OCI-LY1 (cell line): ENCODE results near the gene SOX13.

Experiments used
- H2AFZ ChIP-seq: fragments of 200-600 bp; sonication (generic), shearing (Covaris generic); 2 replicates; pipeline ENCODE4 v1.6.0; 2014; ENCODE audit warnings: antibody characterized with exemption, mild to moderate bottlenecking, low read length
- H3F3A ChIP-seq: fragments of 200-600 bp; sonication (generic), shearing (Covaris generic); 2 replicates; pipeline ENCODE4 v1.6.0; 2014; ENCODE audit warnings: mild to moderate bottlenecking, antibody characterized with exemption, low read length, moderate library complexity; ENCODE audit not compliant: insufficient read depth
- H3K27ac ChIP-seq: fragments of 200-600 bp; sonication (generic); 2 replicates; pipeline ENCODE4 v1.5.1; 2014; ENCODE audit warnings: low read length, mixed run types, mild to moderate bottlenecking, low read depth; ENCODE audit not compliant: poor library complexity, severe bottlenecking
- H3K27me3 ChIP-seq: fragments of 200-600 bp; sonication (generic); 2 replicates; pipeline ENCODE4 v1.6.0; 2014; ENCODE audit warnings: antibody characterized with exemption, mild to moderate bottlenecking, low read length, moderate library complexity; ENCODE audit not compliant: insufficient read depth
- H3K36me3 ChIP-seq: fragments of 200-600 bp; sonication (generic); 2 replicates; pipeline ENCODE4 v1.6.1; 2014; ENCODE audit warnings: mild to moderate bottlenecking, antibody characterized with exemption, low read length, moderate library complexity, mixed read lengths; ENCODE audit not compliant: insufficient read depth
- H3K4me1 ChIP-seq: fragments of 200-600 bp; sonication (generic); 2 replicates; pipeline ENCODE4 v1.5.1; 2014; ENCODE audit warnings: mild to moderate bottlenecking, low read length, moderate library complexity; ENCODE audit not compliant: insufficient read depth, severe bottlenecking
- H3K4me2 ChIP-seq: fragments of 200-600 bp; sonication (generic), shearing (Covaris generic); 2 replicates; pipeline ENCODE4 v1.6.1; 2014; ENCODE audit warnings: low read length
- H3K4me3 ChIP-seq: fragments of 200-600 bp; sonication (generic); 2 replicates; pipeline ENCODE4 v1.5.1; 2014; ENCODE audit warnings: low read length, low read depth, mild to moderate bottlenecking, mixed read lengths; ENCODE audit not compliant: poor library complexity, severe bottlenecking
- H3K79me2 ChIP-seq: fragments of 200-600 bp; shearing (Covaris generic); 2 replicates; pipeline ENCODE4 v1.6.1; 2016; ENCODE audit warnings: mixed run types, low read length, mixed read lengths; ENCODE audit not compliant: insufficient read depth
- H3K9ac ChIP-seq: fragments of 200-600 bp; sonication (generic), shearing (Covaris generic); 2 replicates; pipeline ENCODE4 v1.6.1; 2014; ENCODE audit warnings: mild to moderate bottlenecking, low read length, mixed read lengths
- H3K9me2 ChIP-seq: fragments of 200-600 bp; sonication (generic), shearing (Covaris generic); 2 replicates; pipeline ENCODE4 v1.6.1; 2014; ENCODE audit warnings: low read depth, mild to moderate bottlenecking, low read length, mixed read lengths
- H3K9me3 ChIP-seq: fragments of 200-600 bp; shearing (Covaris generic); 2 replicates; pipeline ENCODE4 v1.6.1; 2014; ENCODE audit warnings: low read length, mixed read lengths
- H4K20me1 ChIP-seq: fragments of 200-600 bp; sonication (generic), shearing (Covaris generic); 2 replicates; pipeline ENCODE4 v1.6.0; 2016; ENCODE audit warnings: mild to moderate bottlenecking, low read length; ENCODE audit not compliant: insufficient read depth
- CTCF ChIP-seq: fragments of 200-600 bp; sonication (generic), shearing (Covaris generic); IDR thresholded peaks from 2 replicates; pipeline ENCODE4 v1.5.1; 2017; ENCODE audit warnings: mild to moderate bottlenecking, antibody characterized with exemption, low read length, moderate library complexity, mixed read lengths
- EZH2 ChIP-seq: fragments of 200-600 bp; sonication (generic), shearing (Covaris generic); IDR thresholded peaks from 2 replicates; pipeline ENCODE4 v1.8.0; 2017; ENCODE audit warnings: borderline replicate concordance, mixed run types, mild to moderate bottlenecking, antibody characterized with exemption, low read length, moderate library complexity, mixed read lengths

The SOX13 gene

GRCh38 chr1:204112876-204113730 lies 40.2 kb downstream of the SOX13 start:
- no peak overlapping the region for H3K4me3 ChIP-seq
- no peaks in the 10 kb centered on the region for H3K9me3 ChIP-seq
- no peak overlapping the region for H3K27ac ChIP-seq
- H3K27me3 ChIP-seq, result no peaks in the 10 kb centered on the region
- H3K36me3 ChIP-seq, result no peaks in the 10 kb centered on the region
- peak; percentile 13; the same call in 1 of the 2 replicates for TF ChIP-seq CTCF
- no peak for TF ChIP-seq EZH2
- no peaks in the 10 kb centered on the region for H3K9me2 ChIP-seq
- H3K9ac ChIP-seq, result no peak overlapping the region
- H3K79me2 ChIP-seq, result no peaks in the 10 kb centered on the region
- H3K4me2 ChIP-seq, result no peak overlapping the region
- no peaks in the 10 kb centered on the region for H3K4me1 ChIP-seq
- no peak overlapping the region for H2AFZ ChIP-seq
- H4K20me1 ChIP-seq, result no peaks in the 10 kb centered on the region
- H3F3A ChIP-seq, result no peaks in the 10 kb centered on the region

GRCh38 chr1:204113896-204114295 lies 41.0 kb downstream of the SOX13 start:
- no peaks in the 10 kb centered on the region for H3K27me3 ChIP-seq
- no peak overlapping the region for H2AFZ ChIP-seq
- no peaks in the 10 kb centered on the region for H4K20me1 ChIP-seq
- H3F3A ChIP-seq, result no peaks in the 10 kb centered on the region
- no peak for TF ChIP-seq CTCF
- no peak for TF ChIP-seq EZH2
- H3K79me2 ChIP-seq, result no peaks in the 10 kb centered on the region
- H3K4me1 ChIP-seq, result no peaks in the 10 kb centered on the region
- H3K9ac ChIP-seq, result no peak overlapping the region
- H3K9me2 ChIP-seq, result no peaks in the 10 kb centered on the region
- no peaks in the 10 kb centered on the region for H3K9me3 ChIP-seq
- no peak overlapping the region for H3K4me3 ChIP-seq
- no peaks in the 10 kb centered on the region for H3K36me3 ChIP-seq
- H3K27ac ChIP-seq, result no peak overlapping the region
- H3K4me2 ChIP-seq, result no peak overlapping the region

- no peaks in the 10 kb centered on the region for H3K79me2 ChIP-seq
- no peaks in the 10 kb centered on the region for H3K36me3 ChIP-seq
- no peaks in the 10 kb centered on the region for H3K9me2 ChIP-seq
- no peak for TF ChIP-seq CTCF
- no peak for TF ChIP-seq EZH2
- H2AFZ ChIP-seq, result no peak overlapping the region
- H4K20me1 ChIP-seq, result no peaks in the 10 kb centered on the region
- H3K9ac ChIP-seq, result no peak overlapping the region
- H3K9me3 ChIP-seq, result no peaks in the 10 kb centered on the region
- H3K4me1 ChIP-seq, result no peaks in the 10 kb centered on the region
- H3K27me3 ChIP-seq, result no peaks in the 10 kb centered on the region
- H3K4me3 ChIP-seq, result no peak overlapping the region
- H3K4me2 ChIP-seq, result no peak overlapping the region
- H3K27ac ChIP-seq, result no peak overlapping the region
- H3F3A ChIP-seq, result no peaks in the 10 kb centered on the region
These were observed 41.7 kb downstream of the SOX13 start for GRCh38 chr1:204114606-204115005.
